Right lung (tissue), 5 donors: Measurements from ENCODE around the gene HK1. TPM values are rescaled to one million over a fixed set of nuclear protein-coding genes. Genes with fewer than 3 reads are reported as not detected.
A peak's percentile ranks its signal among the peaks of the same experiment; 100 is the strongest.
"Not testable (repeated sequence)": the region's sequence is repeated elsewhere in the genome, so short reads cannot be mapped to it uniquely, and the experiment has no call there.

Experiments
- DNase-seq, 2 donors: peaks; one replicate each; pipeline ENCODE4 v3.0.0-alpha.2; 2013
- polyA plus RNA-seq, 5 donors: library from polyadenylated mRNA; unstranded; fragments of 120-200 nt; gene quantifications; one replicate each; pipeline versions ENCODE4 v1.2.1 to v1.2.3, GENCODE V29; 2013; ENCODE audit warnings: inconsistent platforms in 1 of 5, low replicate concordance in 1 of 5; ENCODE audit not compliant: insufficient read length in 5 of 5, insufficient read depth in 1 of 5

HK1 gene
- polyA plus RNA-seq, 5 donors, result 45.5 to 62.7 (median 53.4) TPM

GRCh38 chr10:69326692-69327091 lies 48.4 kb downstream of the HK1 start:
- no peak for DNase-seq

- no peak for DNase-seq
Measured at GRCh38 chr10:69327463-69328379, 49.4 kb downstream of the HK1 start.

GRCh38 chr10:69328380-69328735 lies 50.1 kb downstream of the HK1 start:
- DNase-seq, result no peak

GRCh38 chr10:69328888-69329287 lies 50.6 kb downstream of the HK1 start:
- DNase-seq, result not testable (repeated sequence)

GRCh38 chr10:69329721-69330178 lies 51.5 kb downstream of the HK1 start:
- no peak for DNase-seq

- DNase-seq, result no peak
Measured at GRCh38 chr10:69331161-69331560, 52.9 kb downstream of the HK1 start.

GRCh38 chr10:69332278-69333010 lies 54.1 kb downstream of the HK1 start:
- no peak for DNase-seq

GRCh38 chr10:69333205-69333604 lies 54.9 kb downstream of the HK1 start:
- peak in 1 of 2 donors; percentile 60 for DNase-seq

GRCh38 chr10:69333865-69334301 lies 55.6 kb downstream of the HK1 start:
- not testable (repeated sequence) for DNase-seq

GRCh38 chr10:69334302-69335062 lies 56.2 kb downstream of the HK1 start:
- DNase-seq, result no peak

- DNase-seq, result peak in 1 of 2 donors; percentile 48
Measured at GRCh38 chr10:69335063-69335587, 56.8 kb downstream of the HK1 start.

GRCh38 chr10:69335613-69336012 lies 57.3 kb downstream of the HK1 start:
- no peak for DNase-seq

- no peak for DNase-seq
Measured at GRCh38 chr10:69336952-69337295, 58.6 kb downstream of the HK1 start.

- no peak for DNase-seq
Measured at GRCh38 chr10:69337296-69338132, 59.2 kb downstream of the HK1 start.

- DNase-seq, result no peak
Measured at GRCh38 chr10:69338133-69338456, 59.8 kb downstream of the HK1 start.

GRCh38 chr10:69338547-69339450 lies 60.5 kb downstream of the HK1 start:
- no peak for DNase-seq

- DNase-seq, result no peak
Measured at GRCh38 chr10:69340695-69341094, 62.4 kb downstream of the HK1 start.

- DNase-seq, result no peak
Measured at GRCh38 chr10:69343905-69344304, 65.6 kb downstream of the HK1 start.

- DNase-seq, result no peak
Measured at GRCh38 chr10:69344591-69345252, 66.4 kb downstream of the HK1 start.
